TTC549 (cell line): ENCODE measurements around the gene SYTL1.
"Not testable (repeated sequence)": the region's sequence is repeated elsewhere in the genome, so short reads cannot be mapped to it uniquely, and the experiment has no call there.

Experiments used
- FAIRE-seq: peaks from 2 replicates; lab custom pipeline; 2012; peaks lifted over from hg19 to GRCh38; lab: Jason Lieb, UNC

The SYTL1 gene

DNA sequence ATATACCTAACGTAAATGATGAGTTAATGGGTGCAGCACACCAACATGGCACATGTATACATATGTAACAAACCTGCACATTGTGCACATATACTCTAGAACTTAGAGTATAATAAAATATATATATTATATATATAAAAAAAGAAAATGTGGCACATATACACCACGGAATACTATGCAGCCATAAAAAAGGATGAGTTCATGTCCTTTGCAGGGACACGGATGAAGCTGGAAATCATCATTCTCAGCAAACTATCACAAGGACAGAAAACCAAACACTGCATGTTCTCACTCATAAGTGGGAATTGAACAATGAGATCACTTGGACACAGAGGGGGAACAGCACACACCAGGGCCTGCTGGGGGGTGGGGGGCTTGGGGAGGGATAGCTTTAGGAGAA, 43.0 kb downstream of the SYTL1 start:
- not testable (repeated sequence) for FAIRE-seq

GRCh38 chr1:27388337-27389005, 46.6 kb downstream of the SYTL1 start:
- no peak for FAIRE-seq

DNA sequence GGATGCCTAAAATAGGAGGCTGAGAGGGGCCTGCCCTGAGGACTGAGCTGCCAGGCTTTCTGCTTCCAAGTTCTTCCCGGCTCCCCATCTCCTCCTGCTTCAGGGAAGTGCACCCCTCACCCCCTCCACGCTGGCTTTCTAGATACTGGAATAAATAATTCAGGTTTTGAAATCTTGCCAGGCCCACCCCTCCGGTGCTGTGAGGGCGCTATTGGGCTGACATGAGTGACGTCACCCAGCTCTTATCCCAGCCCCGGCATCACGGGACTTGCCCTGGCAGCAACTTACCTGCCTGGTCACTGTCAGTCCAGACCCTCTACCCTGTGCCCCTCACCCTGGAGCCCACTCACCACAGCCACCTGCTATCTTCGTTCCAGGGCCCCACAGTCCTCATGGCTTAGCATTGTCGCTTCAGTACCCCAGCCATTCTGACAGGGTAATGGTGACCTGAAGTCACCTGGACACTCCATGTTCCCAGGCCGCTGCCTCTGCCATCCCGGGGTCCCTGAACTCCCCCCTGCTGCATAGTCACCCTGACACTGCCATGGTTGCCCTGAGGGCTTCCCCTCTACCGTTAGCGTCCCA, 49.8 kb downstream of the SYTL1 start:
- no peak for FAIRE-seq

DNA sequence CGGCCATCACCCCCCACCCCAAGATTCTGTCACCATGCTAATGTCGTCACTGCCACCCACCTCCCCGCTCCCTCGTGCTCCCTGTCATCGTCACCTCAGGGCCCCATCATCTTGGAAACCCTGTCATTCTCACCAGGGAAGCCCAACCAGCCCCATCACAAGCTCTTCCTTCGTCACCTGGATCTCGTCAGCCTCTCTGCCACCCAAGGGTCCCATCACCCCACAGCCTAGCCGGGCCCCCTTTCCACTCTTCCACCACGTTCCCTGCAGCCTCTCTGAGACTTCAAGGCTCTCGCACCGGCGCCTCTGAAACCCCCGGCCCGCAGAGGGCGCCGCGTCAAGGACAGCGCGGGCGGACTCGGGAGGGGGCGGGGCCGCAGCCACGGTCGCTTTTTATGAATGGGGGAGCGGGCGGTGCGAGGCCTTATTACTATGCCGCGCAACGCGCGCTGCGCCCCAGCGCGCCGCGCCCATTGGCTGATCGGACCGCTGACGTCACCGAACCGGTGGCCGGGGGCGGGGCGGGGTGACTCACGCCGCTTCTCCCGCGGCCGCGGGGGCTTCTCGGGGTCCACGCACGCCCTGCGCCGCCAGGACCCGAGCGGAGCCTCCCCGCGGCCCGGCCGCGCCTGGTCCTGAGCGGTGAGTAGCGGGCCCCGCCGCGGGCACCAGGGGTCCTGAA, 50.4 kb downstream of the SYTL1 start, which contains the start of gene GPR3:
Gene GPR3 (plus strand): TSS at position 527 of the 682 bp plus-strand sequence. CDS start 1,177 bp downstream, outside the sequence.
- FAIRE-seq: no peak

GRCh38 chr1:27392778-27393635, 51.2 kb downstream of the SYTL1 start:
- FAIRE-seq: no peak

- FAIRE-seq: no peak
Observed at GRCh38 chr1:27393641-27394281, 51.9 kb downstream of the SYTL1 start.

DNA sequence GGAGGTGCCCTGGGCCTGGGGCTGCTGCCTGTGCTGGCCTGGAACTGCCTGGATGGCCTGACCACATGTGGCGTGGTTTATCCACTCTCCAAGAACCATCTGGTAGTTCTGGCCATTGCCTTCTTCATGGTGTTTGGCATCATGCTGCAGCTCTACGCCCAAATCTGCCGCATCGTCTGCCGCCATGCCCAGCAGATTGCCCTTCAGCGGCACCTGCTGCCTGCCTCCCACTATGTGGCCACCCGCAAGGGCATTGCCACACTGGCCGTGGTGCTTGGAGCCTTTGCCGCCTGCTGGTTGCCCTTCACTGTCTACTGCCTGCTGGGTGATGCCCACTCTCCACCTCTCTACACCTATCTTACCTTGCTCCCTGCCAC, 52.4 kb downstream of the SYTL1 start:
- no peak for FAIRE-seq

DNA sequence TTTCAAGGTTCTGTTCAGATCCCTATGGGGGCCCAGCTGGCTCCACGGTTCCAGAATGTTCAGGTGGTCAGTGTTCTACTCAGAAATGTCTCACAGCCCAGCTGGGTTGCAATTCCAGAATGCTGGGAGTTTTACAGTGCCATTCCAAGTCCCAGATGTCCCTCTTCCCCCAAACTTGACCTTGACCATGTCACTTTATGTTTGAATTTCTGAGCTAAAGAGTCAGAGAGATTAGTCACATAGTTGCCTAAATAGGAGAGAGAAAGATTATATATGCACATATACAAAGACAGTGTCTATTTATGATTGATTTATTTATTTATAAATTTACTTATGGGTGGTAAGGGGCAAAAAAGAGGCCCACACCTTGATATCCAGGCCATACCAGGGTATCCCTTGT, 53.1 kb downstream of the SYTL1 start:
- FAIRE-seq: no peak

DNA sequence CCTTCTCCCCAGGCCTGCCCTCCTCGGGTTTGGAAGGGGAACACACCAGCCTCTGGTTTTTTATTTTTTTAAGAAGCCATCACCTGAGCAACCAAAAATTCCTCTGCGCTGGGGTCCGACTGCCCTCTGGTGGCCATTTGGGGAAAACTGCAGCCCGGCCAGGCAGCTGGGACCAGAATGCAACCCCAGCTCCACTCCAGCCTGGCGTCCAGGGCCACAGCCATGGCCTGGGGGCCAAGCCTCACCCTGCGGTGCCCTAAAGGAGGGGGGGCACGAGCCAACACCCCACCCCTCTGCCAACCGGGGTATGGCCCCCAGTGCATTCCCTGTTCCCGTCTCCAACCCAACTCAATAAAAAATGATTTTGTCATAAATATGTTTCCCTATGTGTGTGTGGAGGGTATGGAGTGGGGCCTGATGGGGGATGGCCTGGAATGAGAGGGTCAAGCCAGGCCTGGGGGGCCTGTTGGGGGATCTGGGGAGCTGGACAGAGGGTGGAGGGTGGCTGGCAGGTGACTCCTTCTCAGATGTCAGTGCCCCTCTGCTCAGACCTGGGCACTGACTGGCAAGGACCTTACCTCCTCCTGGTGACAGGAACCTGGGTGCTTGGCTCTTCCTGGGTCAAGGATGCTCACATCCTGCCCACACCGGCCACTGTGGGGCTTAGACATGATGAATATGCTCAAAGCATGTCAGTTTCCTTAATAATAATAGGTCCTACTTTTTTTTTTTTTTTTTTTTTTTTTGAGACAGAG, 53.8 kb downstream of the SYTL1 start:
- FAIRE-seq: no peak

- FAIRE-seq: no peak
Observed at GRCh38 chr1:27397110-27397509, 55.3 kb downstream of the SYTL1 start.

GRCh38 chr1:27397749-27398148, 55.9 kb downstream of the SYTL1 start:
- FAIRE-seq: no peak

DNA sequence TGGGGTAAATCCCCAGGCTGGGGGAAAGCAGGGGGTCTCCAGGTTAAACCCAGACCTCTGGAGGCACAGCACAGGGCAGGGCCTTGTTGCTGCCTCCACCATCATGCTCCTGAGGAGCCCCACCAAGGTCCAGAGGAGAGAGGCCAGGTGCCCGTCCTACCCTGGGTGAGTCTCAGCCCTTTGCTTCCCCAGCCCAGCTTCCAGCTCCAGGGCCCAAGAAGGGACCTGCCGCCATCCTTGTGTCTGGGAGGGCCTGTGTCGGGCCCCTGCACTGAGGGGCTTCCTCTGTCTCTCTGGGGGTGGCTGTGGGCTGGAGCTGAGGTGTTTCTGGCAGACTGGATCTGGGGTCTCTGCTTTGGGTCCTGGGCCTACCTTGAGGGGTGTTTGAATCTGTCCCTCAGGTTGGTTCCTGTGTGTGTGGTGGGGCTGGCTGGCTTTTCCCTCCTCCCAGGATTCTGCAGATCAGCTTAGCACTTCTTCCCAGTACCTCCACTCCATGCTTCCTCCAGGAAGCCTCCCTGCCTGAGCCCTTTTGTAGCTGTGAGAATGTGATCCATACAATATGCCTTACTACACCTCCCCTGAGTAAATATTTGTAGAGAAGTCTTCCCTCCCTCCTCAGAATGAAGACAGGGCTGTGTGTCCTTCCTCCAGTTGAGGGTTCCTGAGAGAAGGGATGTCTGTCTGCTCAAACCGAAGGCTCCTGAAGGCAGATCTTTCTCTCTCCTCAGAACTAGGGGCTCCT, 56.8 kb downstream of the SYTL1 start:
- no peak for FAIRE-seq

DNA sequence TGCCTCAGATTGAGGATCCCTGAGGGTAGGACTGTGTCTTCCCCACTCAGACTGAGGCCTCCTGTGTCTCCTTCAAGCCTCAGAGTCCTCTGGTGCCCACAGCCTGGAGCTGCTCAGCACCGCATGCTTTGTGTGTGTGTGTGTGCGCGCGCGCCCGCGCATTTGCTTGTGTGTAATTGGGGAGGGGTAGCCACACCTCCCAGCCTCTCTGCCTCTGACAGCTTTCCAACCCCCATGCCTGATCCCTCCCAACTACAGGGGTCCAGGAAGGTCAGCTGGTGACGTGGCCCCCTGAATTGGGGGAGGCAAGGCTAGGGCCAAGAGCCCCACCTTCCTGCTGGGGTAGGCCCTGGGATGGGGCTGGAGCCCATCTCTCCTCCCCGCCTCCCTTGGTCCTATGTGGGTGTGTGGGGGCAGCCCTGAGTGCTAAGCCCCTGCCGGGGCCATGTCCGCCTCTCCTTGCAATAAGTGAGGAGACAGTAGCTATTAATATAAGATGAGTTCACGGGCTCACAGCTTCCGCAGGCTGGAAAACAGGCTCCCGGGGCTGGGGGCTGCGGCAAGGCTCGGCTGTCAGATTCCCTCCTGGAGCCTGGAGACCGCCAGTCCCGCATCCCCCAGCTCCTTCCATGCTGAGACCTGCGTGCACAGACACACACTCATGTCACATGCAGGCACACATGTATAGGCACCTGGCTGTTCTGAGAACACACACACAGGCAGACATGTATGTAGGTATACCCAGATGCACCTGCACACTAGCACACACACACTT, 57.6 kb downstream of the SYTL1 start:
- no peak for FAIRE-seq

GRCh38 chr1:27400082-27400962, 58.5 kb downstream of the SYTL1 start:
- no peak for FAIRE-seq

- no peak for FAIRE-seq
Observed at GRCh38 chr1:27400963-27401341, 59.1 kb downstream of the SYTL1 start.

- FAIRE-seq: no peak
Observed at GRCh38 chr1:27402349-27402754, 60.5 kb downstream of the SYTL1 start.

DNA sequence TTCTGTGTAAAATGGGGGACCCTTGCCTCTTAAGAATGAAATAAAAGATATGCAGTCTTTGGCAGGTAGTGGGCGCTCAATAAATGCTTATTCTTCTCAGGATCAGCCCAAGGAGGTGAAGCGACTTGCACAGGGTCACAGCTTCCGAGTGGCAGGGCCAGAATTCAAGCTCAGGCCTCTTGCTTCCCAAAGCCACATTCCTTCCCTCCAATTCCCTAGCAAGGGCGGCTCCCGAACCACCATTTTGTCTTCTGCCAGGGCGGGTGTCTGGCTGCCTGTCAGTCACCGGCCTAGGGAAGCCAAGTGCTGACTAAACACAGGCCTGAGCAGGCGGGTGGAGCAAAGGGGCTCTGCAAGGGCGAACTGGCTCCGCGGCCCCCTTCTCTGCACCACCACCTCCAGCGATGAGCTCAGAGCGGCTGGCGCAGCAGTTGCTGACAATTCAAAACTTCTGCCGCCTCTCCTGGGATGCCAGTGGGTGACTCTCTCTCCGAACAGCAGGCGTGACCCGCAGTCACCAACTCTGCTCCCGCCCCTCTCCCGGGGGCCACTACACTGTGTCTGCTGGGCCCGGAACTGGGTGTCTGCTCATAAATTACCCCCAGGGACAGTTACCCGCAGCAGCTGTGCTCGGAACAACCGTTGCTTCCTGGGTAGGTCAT, 61.4 kb downstream of the SYTL1 start:
- no peak for FAIRE-seq
